ENCODE results near the gene TTBK1. TPM values are rescaled to one million over a fixed set of nuclear protein-coding genes. Genes with fewer than 3 reads are reported as not detected.

TTBK1 gene
- total RNA-seq, 4 donors from 2014 or later: not detected

DNA sequence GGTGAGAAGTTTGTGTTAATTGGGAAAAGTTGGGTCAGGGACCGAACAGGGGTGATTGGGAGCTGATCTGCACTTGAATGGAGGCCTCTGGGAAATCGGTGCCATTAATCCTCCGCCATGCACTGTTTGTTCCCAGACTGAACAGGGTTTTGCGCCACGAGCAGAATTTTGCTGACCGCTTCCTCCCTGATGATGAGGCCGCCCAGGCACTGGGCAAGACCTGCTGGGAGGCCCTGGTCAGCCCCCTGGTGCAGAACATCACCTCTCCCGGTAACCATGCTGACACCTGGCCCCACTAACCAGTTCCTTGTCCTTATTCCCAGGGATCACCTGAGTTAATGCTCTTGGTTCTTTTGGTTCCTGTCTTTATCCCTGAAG, 39.6 kb upstream of the TTBK1 start:
- TF ChIP-seq, protein P1, sequence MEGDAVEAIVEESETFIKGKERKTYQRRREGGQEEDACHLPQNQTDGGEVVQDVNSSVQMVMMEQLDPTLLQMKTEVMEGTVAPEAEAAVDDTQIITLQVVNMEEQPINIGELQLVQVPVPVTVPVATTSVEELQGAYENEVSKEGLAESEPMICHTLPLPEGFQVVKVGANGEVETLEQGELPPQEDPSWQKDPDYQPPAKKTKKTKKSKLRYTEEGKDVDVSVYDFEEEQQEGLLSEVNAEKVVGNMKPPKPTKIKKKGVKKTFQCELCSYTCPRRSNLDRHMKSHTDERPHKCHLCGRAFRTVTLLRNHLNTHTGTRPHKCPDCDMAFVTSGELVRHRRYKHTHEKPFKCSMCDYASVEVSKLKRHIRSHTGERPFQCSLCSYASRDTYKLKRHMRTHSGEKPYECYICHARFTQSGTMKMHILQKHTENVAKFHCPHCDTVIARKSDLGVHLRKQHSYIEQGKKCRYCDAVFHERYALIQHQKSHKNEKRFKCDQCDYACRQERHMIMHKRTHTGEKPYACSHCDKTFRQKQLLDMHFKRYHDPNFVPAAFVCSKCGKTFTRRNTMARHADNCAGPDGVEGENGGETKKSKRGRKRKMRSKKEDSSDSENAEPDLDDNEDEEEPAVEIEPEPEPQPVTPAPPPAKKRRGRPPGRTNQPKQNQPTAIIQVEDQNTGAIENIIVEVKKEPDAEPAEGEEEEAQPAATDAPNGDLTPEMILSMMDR (IDR thresholded peaks at IDR 0.05; ENCODE audit: low read depth): no peak

DNA sequence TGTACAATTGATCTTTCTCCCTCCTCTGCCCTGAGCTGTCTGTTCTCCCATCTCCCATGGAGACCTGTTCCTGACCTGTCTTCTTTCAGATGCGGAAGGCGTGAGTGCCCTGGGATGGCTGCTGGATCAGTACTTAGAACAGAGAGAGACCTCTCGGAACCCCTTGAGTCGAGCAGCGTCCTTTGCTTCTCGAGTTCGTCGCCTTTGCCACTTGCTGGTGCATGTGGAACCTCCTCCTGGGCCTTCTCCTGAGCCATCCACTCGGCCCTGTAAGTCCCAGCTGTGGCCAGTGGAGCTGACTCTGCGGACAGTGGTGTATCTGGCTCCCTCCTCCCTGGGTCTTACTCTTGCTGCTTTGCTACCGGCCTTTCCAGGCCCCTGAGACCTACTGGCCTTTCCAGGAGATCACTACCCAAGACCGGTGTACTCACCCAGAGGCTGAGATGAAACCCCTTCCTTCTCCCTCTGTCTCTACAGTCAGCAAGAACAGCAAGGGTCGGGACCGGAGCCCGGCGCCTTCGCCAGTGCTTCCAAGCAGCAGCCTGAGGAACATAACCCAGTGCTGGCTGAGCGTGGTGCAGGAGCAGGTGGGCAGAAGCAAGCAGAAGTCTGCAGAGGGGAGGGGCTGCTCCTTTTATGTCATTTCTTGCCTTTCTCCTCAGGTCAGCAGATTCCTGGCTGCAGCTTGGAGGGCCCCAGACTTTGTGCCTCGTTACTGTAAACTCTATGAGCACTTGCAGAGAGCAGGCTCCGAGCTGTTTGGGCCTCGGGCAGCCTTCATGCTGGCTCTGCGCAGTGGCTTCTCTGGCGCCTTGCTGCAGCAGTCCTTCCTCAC, 38.8 kb upstream of the TTBK1 start:
- TF ChIP-seq, protein P1 (IDR thresholded peaks at IDR 0.05; ENCODE audit: low read depth): no peak

DNA sequence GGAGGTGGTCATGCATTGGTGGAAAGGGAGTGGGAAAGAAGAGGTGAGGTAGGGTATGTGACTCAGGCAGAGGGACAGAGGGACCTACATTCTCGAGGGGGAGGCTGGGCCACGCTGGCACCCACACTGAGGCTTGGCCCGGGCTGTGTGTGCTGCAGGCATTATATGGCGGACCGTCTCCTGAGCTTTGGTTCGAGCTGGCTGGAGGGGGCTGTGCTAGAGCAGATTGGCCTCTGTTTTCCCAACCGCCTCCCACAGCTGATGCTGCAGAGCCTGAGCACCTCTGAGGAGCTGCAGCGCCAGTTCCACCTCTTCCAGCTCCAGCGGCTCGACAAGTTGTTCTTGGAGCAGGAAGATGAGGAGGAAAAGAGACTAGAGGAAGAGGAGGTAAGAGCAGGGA, 37.4 kb upstream of the TTBK1 start:
- TF ChIP-seq, protein P1 (IDR thresholded peaks at IDR 0.05; ENCODE audit: low read depth): no peak

DNA sequence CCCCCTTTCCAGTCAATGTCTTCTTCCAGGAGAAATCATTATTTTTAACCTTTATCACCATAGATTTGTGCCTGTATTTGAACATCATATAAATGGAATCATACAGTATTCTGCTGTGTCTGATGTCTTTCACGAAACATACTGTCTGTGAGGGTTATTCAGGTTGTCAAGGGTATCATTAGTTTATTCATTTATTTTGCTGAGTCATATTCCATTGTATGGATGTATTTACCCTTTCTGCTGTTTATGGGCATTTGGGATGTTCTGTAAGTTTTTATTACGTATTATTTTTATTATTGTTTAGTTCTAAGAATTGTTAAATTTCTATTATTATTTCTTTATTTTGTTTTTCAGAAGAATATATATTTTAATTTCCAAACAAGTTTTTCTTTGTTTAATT, 36.0 kb upstream of the TTBK1 start:
- TF ChIP-seq, protein P1 (IDR thresholded peaks at IDR 0.05; ENCODE audit: low read depth): no peak

DNA sequence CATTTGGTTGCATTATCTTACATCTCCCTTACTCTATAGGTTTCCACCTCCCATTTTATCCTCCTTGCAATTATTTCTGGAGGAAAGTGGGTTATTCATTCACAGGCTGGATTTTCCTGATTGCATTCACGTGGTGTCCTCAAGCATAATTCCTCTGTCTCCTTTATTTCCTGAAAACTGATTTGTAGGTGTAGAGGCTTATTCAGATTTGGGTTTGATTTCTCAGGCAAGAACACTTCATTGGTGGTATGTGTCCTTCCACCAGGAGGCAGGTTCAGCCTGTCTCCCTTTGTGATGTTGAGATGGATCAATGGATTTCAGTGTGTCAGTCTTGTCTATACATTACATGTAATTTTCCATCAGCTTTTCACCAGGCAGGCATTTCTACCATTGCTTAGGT, 31.3 kb upstream of the TTBK1 start:
- TF ChIP-seq, protein P1 (IDR thresholded peaks at IDR 0.05; ENCODE audit: low read depth): no peak

DNA sequence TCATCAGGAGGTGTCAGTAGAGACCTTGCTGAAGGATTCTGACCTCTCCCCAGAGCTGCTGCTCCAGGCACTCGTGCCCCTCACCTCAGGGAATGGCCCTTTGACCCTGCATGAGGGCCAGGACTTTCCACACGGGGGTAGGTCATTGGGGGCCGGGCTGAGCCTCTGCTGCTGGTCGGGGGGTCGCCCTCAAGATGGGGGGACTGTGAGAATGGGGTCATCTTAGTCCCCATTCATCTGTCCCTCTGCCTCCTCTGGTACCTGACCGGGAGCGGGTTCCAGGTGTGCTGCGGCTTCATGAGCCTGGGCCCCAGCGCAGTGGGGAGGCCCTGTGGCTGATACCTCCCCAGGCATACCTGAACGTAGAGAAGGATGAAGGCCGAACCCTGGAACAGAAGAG, 29.9 kb upstream of the TTBK1 start:
- TF ChIP-seq, protein P1 (IDR thresholded peaks at IDR 0.05; ENCODE audit: low read depth): no peak

DNA sequence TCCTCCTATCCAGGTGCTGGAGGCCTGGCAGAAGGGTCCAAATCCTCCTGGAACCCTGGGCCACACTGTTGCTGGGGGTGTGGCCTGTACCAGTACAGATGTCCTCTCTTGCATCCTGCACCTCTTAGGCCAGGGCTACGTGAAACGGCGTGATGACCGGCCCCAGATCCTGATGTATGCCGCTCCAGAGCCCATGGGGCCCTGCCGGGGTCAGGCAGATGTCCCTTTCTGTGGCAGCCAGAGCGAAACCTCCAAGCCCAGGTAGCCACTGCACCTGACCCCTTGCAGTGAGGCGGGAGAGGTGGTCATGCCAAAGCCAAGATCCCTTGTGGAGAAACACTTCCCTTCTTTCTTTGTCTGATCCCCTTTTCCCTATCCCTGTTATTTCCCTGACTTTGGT, 28.2 kb upstream of the TTBK1 start:
- TF ChIP-seq, protein P1 (IDR thresholded peaks at IDR 0.05; ENCODE audit: low read depth): no peak
